ENCODE results near the gene CLINT1. TPM values are rescaled to one million over a fixed set of nuclear protein-coding genes. Genes with fewer than 3 reads are reported as not detected.

The CLINT1 gene
- total RNA-seq, 6 experiments from 2014 or later, result 80.7 to 90.3 (median 85.5) TPM

GRCh38 chr5:157821822-157822622 is 36.9 kb downstream of the CLINT1 start:
- peaks cover 10% of the 10 kb centered on the region for H3K36me3 Mint-ChIP-seq (ENCODE audit: low read depth)
- no peak for TF ChIP-seq CTCF (IDR thresholded peaks at IDR 0.05)
- peak; percentile 29 for DNase-seq
- no peaks in the 10 kb centered on the region for H3K27me3 Mint-ChIP-seq (ENCODE audit: insufficient read depth)
- H3K4me1 Mint-ChIP-seq (ENCODE audit: low read depth), result peaks cover 51% of the 10 kb centered on the region
- 0 out of 2 replicates have a peak overlapping the region, but pooled peaks have one; percentile 4 for H3K4me3 Mint-ChIP-seq
- no peaks in the 10 kb centered on the region for H3K9me3 Mint-ChIP-seq
- peak overlapping the region; percentile 47 for H3K27ac Mint-ChIP-seq

GRCh38 chr5:157821405-157821804 is 37.5 kb downstream of the CLINT1 start:
- TF ChIP-seq CTCF (IDR thresholded peaks at IDR 0.05), result no peak

GRCh38 chr5:157820593-157821252 is 38.2 kb downstream of the CLINT1 start:
- no peak for DNase-seq

More at GRCh38 chr5:157821405-157821804, 37.5 kb downstream of the CLINT1 start:
- peaks cover 10% of the 10 kb centered on the region for H3K36me3 Mint-ChIP-seq (ENCODE audit: low read depth)
- no peak overlapping the region; the same call in none of the 2 replicates for H3K27ac Mint-ChIP-seq
- H3K4me1 Mint-ChIP-seq (ENCODE audit: low read depth), result peaks cover 51% of the 10 kb centered on the region
- no peaks in the 10 kb centered on the region for H3K9me3 Mint-ChIP-seq
- H3K4me3 Mint-ChIP-seq, result no peak overlapping the region
- no peak for DNase-seq
- no peaks in the 10 kb centered on the region for H3K27me3 Mint-ChIP-seq (ENCODE audit: insufficient read depth)

GRCh38 chr5:157819502-157820115 is 39.3 kb downstream of the CLINT1 start:
- TF ChIP-seq CTCF (IDR thresholded peaks at IDR 0.05), result no peak
- Mint-ChIP-seq H3K9me3 (no peaks in the 10 kb centered on the region), H3K36me3 (ENCODE audit: low read depth) (peaks cover 10% of the 10 kb centered on the region), H3K27ac (no peak overlapping the region), H3K4me1 (ENCODE audit: low read depth) (peaks cover 44% of the 10 kb centered on the region), H3K4me3 (no peak overlapping the region), H3K27me3 (ENCODE audit: insufficient read depth) (no peaks in the 10 kb centered on the region)
- DNase-seq, result no peak

More at GRCh38 chr5:157820593-157821252, 38.2 kb downstream of the CLINT1 start:
- Mint-ChIP-seq H3K27me3 (ENCODE audit: insufficient read depth) (no peaks in the 10 kb centered on the region), H3K4me3 (no peak overlapping the region), H3K36me3 (ENCODE audit: low read depth) (peaks cover 10% of the 10 kb centered on the region), H3K27ac (no peak overlapping the region; the same call in 1 of the 2 replicates), H3K4me1 (ENCODE audit: low read depth) (peaks cover 46% of the 10 kb centered on the region), H3K9me3 (no peaks in the 10 kb centered on the region)
- TF ChIP-seq CTCF (IDR thresholded peaks at IDR 0.05), result peak; percentile 65

GRCh38 chr5:157818368-157818767 is 40.6 kb downstream of the CLINT1 start:
- DNase-seq, result no peak
- no peaks in the 10 kb centered on the region for H3K27me3 Mint-ChIP-seq (ENCODE audit: insufficient read depth)
- peaks cover 44% of the 10 kb centered on the region for H3K4me1 Mint-ChIP-seq (ENCODE audit: low read depth)
- TF ChIP-seq CTCF (IDR thresholded peaks at IDR 0.05), result no peak
- H3K4me3 Mint-ChIP-seq, result no peak overlapping the region
- peaks cover 10% of the 10 kb centered on the region for H3K36me3 Mint-ChIP-seq (ENCODE audit: low read depth)
- H3K9me3 Mint-ChIP-seq, result no peaks in the 10 kb centered on the region
- H3K27ac Mint-ChIP-seq, result no peak overlapping the region

All from HFFc6 (cell line).